ENCODE data around the gene ATP7A.
"Not testable (repeated sequence)": the region's sequence is repeated elsewhere in the genome, so short reads cannot be mapped to it uniquely, and the experiment has no call there.

Gene ATP7A

DNA sequence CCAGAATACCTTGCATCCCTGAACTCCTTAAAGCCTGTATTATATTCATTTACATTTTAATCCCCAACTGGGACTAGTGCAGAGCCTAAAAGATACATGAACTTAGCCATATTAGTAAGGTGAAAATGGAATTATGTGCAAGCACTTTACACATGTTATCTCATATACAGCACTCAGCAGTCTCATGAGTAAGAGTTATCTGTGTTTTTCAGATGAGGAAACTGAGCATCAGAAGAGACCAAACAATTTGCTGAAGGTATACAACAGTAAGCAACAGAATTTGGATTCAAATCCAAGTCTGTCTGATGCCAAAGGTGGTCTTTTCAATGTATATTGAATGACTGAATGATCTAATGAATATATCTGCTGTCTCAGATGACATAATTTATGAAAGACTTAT, 12.3 kb downstream of the ATP7A start:
- no peak for ATAC-seq (replicated peaks)
- H3K4me3 Mint-ChIP-seq: no peak overlapping the region
- DNase-seq: no peak
- H3K27ac Mint-ChIP-seq: no peak overlapping the region
- H3K4me1 Mint-ChIP-seq (ENCODE audit: low read depth in 2 of 2): peaks cover 2 to 11% of the 10 kb centered on the region in 2 donors
- H3K27me3 Mint-ChIP-seq: no peaks in the 10 kb centered on the region
- no peaks in the 10 kb centered on the region for H3K36me3 Mint-ChIP-seq (ENCODE audit: insufficient read depth)
- peaks cover 0 to 2% of the 10 kb centered on the region in 2 donors for H3K9me3 Mint-ChIP-seq

DNA sequence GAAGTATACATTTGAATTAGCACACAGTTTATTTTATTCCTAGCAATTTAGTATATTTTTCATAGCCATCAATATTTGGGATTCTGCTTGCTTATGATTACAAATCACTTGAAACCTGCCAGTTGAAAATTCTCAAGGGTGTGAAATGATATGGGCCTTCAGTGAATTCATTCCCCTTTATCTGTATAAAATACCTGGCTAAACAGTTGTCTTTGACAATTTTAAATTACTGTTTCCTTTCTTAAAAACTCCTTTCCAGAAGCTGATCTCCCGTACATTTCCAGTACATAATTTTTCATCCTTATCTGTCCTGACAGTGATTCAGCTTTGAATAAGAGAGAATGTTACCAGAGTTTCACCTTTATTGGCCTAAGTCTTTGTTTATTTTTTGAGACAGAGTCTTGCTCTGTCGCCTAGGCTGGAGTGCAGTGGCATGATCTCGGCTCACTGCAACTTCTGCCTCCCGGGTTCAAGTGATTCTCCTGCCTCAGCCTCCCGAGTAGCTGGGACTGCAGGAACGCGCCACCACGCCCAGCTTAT, 13.9 kb downstream of the ATP7A start:
- peaks cover 2 to 11% of the 10 kb centered on the region in 2 donors for H3K4me1 Mint-ChIP-seq (ENCODE audit: low read depth in 2 of 2)
- DNase-seq (no peak), ATAC-seq (replicated peaks) (no peak)
- H3K4me3 Mint-ChIP-seq: no peak overlapping the region
- H3K27ac Mint-ChIP-seq: no peak overlapping the region
- no peaks in the 10 kb centered on the region for H3K27me3 Mint-ChIP-seq
- H3K36me3 Mint-ChIP-seq (ENCODE audit: insufficient read depth): no peaks in the 10 kb centered on the region
- peaks cover 0 to 2% of the 10 kb centered on the region in 2 donors for H3K9me3 Mint-ChIP-seq

DNA sequence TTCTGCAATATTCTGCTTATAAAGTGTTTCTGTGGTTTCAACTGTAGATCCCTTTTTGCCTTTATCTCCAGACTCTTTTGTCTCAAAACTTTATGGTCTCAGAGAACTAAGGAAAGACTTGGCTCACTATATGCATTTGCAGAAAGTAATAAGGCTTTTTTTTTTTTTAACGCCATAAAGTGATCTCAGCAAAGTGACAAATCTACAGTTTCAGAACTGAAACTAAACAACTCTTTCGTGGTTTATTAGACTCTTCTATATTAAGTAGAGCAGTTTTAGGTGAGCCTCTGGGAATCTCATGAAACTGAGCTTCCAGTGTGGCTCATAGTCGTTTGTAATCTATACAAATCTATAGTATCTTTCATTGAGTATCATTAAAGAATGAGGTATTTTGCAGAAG, 15.3 kb downstream of the ATP7A start:
- Mint-ChIP-seq H3K9me3 (peaks cover 0 to 2% of the 10 kb centered on the region in 2 donors), H3K27me3 (no peaks in the 10 kb centered on the region), H3K27ac (no peak overlapping the region), H3K36me3 (ENCODE audit: insufficient read depth) (no peaks in the 10 kb centered on the region), H3K4me1 (ENCODE audit: low read depth in 2 of 2) (peaks cover 4 to 11% of the 10 kb centered on the region in 2 donors), H3K4me3 (no peak overlapping the region)
- DNase-seq (no peak), ATAC-seq (replicated peaks) (no peak)

DNA sequence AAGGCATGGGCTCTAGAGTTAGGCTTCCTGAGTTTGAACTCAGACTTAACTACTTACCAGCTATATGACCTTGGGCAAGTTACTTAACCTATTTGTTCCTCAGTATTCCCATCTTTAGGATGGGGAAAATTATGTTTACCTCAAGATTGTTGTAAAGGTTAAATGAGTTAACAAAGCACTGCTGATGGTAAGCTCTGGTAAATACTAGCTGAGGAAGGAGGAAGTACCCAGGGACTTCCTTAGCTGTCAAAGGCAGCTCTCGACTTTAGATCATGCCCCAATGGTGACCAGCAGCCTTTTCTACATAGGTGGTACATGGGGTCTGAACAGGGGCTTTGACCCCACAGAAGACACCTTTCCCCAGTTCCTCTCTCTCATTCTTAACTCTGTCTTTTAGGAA, 20.1 kb downstream of the ATP7A start:
- no peaks in the 10 kb centered on the region for H3K9me3 Mint-ChIP-seq
- no peak overlapping the region for H3K27ac Mint-ChIP-seq
- no peak overlapping the region for H3K4me3 Mint-ChIP-seq
- ATAC-seq (replicated peaks): no peak
- DNase-seq: no peak
- H3K4me1 Mint-ChIP-seq (ENCODE audit: low read depth in 2 of 2): peaks cover 2 to 5% of the 10 kb centered on the region in 2 donors
- no peaks in the 10 kb centered on the region for H3K27me3 Mint-ChIP-seq
- no peaks in the 10 kb centered on the region for H3K36me3 Mint-ChIP-seq (ENCODE audit: insufficient read depth)

DNA sequence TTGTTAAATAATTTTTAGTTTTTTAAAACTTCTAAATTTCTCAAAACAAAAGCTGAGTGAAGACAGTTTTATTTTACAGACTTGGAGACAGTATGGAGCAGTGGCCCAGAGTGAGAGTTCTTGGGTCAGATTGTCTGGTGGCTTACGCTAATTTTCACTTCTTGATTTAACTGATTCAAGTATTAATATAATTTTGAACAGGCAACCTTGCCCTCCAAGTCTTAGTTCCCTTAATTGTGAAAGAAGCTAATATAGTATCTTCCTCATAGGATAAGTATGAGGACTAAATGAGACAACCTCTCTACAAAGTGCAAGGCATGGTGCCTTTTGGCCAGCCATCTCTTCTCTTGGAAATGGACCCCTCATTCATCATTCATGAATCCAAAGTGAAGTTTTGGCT, 25.4 kb downstream of the ATP7A start:
- Mint-ChIP-seq H3K4me3 (no peak overlapping the region), H3K4me1 (ENCODE audit: low read depth in 2 of 2) (no peaks in the 10 kb centered on the region), H3K27ac (no peak overlapping the region), H3K27me3 (no peaks in the 10 kb centered on the region), H3K9me3 (no peaks in the 10 kb centered on the region), H3K36me3 (ENCODE audit: insufficient read depth) (no peaks in the 10 kb centered on the region)
- DNase-seq: no peak
- no peak for ATAC-seq (replicated peaks)

DNA sequence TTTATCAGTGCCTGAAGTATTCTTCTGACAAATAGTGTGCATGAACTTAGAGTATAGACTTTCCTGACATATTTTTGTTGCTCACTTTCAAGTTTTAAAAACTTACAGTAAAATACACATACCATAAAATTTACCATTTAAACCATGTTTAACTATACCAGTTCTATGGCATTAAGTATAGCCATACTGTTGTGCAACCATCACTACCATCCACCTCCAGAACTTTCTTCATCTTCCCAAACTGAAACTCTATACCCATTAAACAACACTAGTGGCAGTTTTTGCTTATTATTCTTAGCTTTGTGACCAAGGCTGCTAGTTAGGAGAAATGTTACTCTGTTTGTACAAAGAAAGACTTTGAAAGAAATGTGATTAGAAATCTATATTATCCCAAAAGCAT, 25.8 kb downstream of the ATP7A start:
- no peaks in the 10 kb centered on the region for H3K36me3 Mint-ChIP-seq (ENCODE audit: insufficient read depth)
- DNase-seq (no peak), ATAC-seq (replicated peaks) (no peak)
- no peaks in the 10 kb centered on the region for H3K4me1 Mint-ChIP-seq (ENCODE audit: low read depth in 2 of 2)
- H3K9me3 Mint-ChIP-seq: no peaks in the 10 kb centered on the region
- H3K27me3 Mint-ChIP-seq: no peaks in the 10 kb centered on the region
- H3K4me3 Mint-ChIP-seq: no peak overlapping the region
- H3K27ac Mint-ChIP-seq: no peak overlapping the region

DNA sequence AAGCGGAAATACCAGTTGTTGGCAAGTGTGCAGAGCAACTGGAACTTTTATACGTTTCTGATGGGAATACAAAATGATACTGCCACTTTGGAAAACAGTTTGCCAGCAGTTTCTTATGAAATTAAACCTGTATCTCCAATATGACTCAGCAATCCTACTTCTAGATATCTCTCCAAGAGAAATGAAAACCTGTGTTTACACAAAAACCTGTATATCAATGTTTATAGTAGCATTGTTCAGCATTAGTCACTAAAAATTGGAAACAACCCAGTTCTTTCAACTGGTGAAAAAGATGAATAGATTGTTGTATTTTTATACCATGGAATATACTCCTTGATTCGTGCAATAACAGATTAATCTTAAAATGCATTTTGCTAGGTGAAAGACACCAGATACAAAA, 26.8 kb downstream of the ATP7A start:
- H3K27me3 Mint-ChIP-seq: no peaks in the 10 kb centered on the region
- no peaks in the 10 kb centered on the region for H3K9me3 Mint-ChIP-seq
- no peaks in the 10 kb centered on the region for H3K36me3 Mint-ChIP-seq (ENCODE audit: insufficient read depth)
- DNase-seq: no peak
- ATAC-seq (replicated peaks): no peak
- H3K27ac Mint-ChIP-seq: no peak overlapping the region
- H3K4me1 Mint-ChIP-seq (ENCODE audit: low read depth in 2 of 2): no peaks in the 10 kb centered on the region
- H3K4me3 Mint-ChIP-seq: no peak overlapping the region

DNA sequence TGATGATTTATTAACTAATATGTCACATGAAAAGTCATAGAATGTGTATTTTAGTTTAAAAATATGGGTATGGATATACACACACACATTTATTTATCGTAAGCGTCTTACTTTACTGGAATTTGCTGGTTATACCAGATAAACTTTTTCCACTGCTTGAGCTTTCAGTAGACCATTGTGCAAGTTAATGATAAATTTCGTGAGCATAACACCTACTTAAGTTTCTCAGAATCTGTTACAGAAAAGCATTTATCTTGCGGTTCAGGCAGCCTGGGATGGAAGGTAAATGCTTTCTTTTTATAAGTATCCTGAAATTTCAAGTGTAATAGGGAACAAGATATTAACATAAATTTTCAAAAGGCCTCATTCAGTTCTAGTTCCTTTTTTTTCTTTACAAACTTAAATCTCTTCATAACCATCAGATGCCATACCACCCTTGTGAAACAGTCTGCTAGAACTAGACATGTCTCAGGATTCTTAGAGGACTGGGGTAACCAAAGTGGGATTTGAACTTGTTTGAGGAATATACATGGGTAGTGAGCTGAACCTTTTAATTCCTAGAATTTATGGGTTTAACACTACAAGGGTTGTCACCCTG, 27.7 kb downstream of the ATP7A start:
- ATAC-seq (replicated peaks) (no peak), DNase-seq (no peak)
- Mint-ChIP-seq H3K9me3 (no peaks in the 10 kb centered on the region), H3K27ac (no peak overlapping the region), H3K36me3 (ENCODE audit: insufficient read depth) (no peaks in the 10 kb centered on the region), H3K4me3 (no peak overlapping the region), H3K27me3 (no peaks in the 10 kb centered on the region), H3K4me1 (ENCODE audit: low read depth in 2 of 2) (no peaks in the 10 kb centered on the region)

DNA sequence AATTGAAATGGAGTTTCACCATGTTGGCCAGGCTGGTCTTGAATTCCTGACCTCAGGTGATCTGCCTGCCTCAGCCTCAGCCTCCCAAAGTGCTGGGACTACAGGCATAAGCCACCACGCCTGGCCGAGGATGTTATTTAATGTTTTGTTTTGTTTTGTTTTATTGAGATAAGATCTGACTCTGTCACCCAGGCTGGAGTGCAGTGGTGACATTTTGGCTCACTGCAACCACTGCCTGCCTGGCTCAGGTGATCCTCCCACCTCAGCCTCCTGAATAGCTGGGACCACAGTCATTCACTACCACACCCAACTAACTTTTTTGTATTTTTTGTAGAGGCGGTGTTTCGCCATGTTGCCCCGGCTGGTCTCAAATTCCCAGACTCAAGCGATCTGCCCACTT, 34.5 kb downstream of the ATP7A start:
- H3K27ac Mint-ChIP-seq; DNase-seq; H3K4me3 Mint-ChIP-seq; ATAC-seq (replicated peaks); H3K36me3 Mint-ChIP-seq (ENCODE audit: insufficient read depth); H3K27me3 Mint-ChIP-seq; H3K9me3 Mint-ChIP-seq; H3K4me1 Mint-ChIP-seq (ENCODE audit: low read depth in 2 of 2): not testable (repeated sequence)

DNA sequence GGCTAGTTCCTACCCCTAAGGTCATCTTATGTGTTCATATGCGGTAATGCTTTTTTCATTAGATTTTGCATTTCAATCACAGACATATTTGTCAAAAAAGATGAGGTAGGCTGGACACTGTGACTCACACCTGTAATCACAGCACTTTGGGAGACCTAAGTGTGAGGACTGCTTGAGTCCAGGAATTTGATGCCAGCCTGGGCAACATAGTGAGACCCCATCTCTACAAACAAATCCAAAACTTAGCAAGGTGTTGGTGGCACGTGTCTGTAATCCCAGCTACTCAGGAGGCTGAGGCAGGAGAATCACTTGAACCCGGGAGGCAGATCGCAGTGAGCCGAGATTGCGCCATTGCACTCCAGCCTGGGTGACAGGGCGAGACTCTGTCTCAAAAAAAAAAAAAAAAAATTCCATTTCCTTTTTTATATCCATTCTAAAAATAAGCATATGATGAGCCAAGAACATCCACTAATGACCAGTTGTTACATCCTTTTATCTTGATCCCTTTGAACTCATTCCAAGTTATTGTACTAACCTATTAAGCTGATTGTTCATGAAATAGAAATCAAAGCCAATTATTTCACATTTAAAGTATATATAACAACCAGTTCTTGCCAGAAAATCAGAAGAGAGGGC, 35.5 kb downstream of the ATP7A start:
- no peak for ATAC-seq (replicated peaks)

DNA sequence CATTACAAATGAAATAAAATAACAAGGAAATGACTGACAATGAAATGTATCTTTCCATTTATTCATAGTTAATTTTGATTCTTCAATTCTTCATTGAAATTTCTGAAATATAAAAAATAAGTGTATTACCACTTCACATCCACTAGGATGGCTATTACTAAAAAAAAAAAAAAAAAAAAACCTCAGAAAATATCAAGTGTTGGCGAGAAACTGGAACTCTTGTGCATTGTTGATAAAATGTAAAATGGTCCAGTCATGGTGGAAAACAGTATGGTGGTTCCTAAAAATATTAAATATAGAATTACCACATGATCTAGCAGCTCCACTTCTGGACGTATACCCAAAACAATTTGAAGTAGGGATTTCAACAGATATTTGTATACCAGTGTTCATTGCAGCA, 36.1 kb downstream of the ATP7A start:
- H3K27me3 Mint-ChIP-seq: no peaks in the 10 kb centered on the region

More for the DNA sequence above, 35.5 kb downstream of the ATP7A start:
- Mint-ChIP-seq H3K27ac (no peak overlapping the region), H3K4me3 (no peak overlapping the region), H3K36me3 (ENCODE audit: insufficient read depth) (no peaks in the 10 kb centered on the region), H3K9me3 (no peaks in the 10 kb centered on the region), H3K4me1 (ENCODE audit: low read depth in 2 of 2) (no peaks in the 10 kb centered on the region), H3K27me3 (no peaks in the 10 kb centered on the region)
- no peak for DNase-seq

DNA sequence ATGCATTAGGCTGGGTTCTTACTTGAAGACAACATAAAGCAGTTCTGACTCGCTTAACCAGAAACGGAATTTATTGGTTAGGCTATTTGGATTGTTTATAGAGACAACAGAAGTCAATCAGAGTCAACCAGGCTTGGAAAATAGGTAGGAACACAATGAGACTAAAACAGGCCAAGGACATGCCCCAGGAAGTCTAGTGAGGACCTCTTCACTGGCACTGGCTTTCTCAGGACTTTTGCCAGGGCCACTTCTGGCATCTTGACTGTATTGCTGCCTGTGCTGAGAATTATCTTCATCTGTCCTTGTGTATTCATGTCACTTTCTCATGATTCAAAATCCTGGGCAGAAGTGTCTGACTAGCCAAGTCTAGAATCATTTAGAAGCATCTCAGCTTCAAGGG, 39.3 kb downstream of the ATP7A start:
- Mint-ChIP-seq H3K27me3 (no peaks in the 10 kb centered on the region), H3K9me3 (no peaks in the 10 kb centered on the region), H3K36me3 (ENCODE audit: insufficient read depth) (no peaks in the 10 kb centered on the region), H3K4me1 (ENCODE audit: low read depth in 2 of 2) (peaks cover under 1 to 3% of the 10 kb centered on the region in 2 donors), H3K4me3 (no peak overlapping the region), H3K27ac (no peak overlapping the region)
- ATAC-seq (replicated peaks) (no peak), DNase-seq (no peak)

More for the DNA sequence above, 36.1 kb downstream of the ATP7A start:
- Mint-ChIP-seq H3K27ac (no peak overlapping the region), H3K9me3 (no peaks in the 10 kb centered on the region), H3K4me1 (ENCODE audit: low read depth in 2 of 2) (no peaks in the 10 kb centered on the region), H3K36me3 (ENCODE audit: insufficient read depth) (no peaks in the 10 kb centered on the region), H3K4me3 (no peak overlapping the region)
- DNase-seq: no peak
- no peak for ATAC-seq (replicated peaks)

DNA sequence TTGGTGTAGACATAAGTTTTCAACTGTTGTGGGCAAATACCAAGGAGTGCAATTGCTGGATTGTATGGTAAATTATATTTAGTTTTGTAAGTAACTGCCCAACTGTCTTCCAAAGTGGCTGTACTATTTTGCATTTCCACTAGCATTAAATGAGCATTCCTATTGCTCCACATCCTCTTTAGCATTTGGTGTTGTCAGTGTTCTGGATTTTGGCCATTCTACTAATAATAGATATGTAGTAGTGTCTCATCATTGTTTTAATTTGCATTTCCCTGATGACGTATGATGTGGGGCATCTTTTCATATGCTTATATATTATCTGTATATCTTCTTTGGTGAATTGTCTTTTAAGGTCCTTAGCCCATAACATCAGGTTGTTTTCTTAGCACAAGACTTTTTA, 41.7 kb downstream of the ATP7A start:
- no peak for ATAC-seq (replicated peaks)
- Mint-ChIP-seq H3K36me3 (ENCODE audit: insufficient read depth) (no peaks in the 10 kb centered on the region), H3K4me3 (no peak overlapping the region), H3K9me3 (no peaks in the 10 kb centered on the region), H3K27me3 (no peaks in the 10 kb centered on the region), H3K27ac (no peak overlapping the region), H3K4me1 (ENCODE audit: low read depth in 2 of 2) (peaks cover 3 to 8% of the 10 kb centered on the region in 2 donors)
- DNase-seq: no peak

DNA sequence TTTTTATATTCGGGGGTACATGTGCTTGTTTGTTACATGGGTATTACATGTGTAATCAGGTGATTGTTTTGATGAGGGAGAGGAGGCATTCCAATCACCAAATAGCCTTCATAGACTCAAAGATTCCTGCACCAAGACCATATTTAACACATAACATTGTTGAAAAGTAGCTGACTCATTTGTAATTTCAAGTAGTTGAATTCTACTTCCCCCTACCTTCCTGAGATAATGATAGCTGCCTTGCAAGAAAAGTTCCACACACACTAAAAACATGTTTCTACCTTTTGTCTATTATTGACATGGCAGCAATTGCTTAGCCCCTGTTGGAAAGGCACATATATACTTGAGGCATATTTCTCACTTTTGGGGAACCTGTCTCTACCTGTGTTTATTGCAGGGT, 42.8 kb downstream of the ATP7A start:
- no peak for DNase-seq
- Mint-ChIP-seq H3K27ac (no peak overlapping the region), H3K4me3 (no peak overlapping the region), H3K9me3 (no peaks in the 10 kb centered on the region), H3K27me3 (no peaks in the 10 kb centered on the region), H3K4me1 (ENCODE audit: low read depth in 2 of 2) (peaks cover 10 to 13% of the 10 kb centered on the region in 2 donors), H3K36me3 (ENCODE audit: insufficient read depth) (no peaks in the 10 kb centered on the region)
- no peak for ATAC-seq (replicated peaks)
